Measurements from ENCODE around the gene CSRP1.
"Not testable (repeated sequence)": the region's sequence is repeated elsewhere in the genome, so short reads cannot be mapped to it uniquely, and the experiment has no call there.

CSRP1 gene

DNA sequence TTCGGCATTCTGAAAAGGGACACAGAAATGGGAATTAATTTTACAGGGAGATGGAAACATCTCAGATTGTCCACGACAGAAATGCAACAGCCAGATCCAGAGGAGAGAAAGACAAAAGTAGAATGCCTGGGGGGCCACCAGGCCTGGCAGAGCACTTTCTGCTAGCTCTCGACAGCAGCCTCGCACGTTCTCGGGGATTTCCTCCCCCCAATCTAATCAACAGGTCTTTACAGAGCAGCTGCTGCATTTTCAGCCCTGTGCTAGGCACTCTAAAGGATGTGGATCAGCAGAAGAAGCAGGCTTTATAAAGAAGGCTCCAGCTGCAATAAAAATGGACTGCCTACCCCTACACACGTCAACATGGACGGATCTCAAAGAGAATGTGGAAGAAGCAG is 10.6 kb downstream of the CSRP1 start:
- no peak for DNase-seq (ENCODE audit: low read depth)

DNA sequence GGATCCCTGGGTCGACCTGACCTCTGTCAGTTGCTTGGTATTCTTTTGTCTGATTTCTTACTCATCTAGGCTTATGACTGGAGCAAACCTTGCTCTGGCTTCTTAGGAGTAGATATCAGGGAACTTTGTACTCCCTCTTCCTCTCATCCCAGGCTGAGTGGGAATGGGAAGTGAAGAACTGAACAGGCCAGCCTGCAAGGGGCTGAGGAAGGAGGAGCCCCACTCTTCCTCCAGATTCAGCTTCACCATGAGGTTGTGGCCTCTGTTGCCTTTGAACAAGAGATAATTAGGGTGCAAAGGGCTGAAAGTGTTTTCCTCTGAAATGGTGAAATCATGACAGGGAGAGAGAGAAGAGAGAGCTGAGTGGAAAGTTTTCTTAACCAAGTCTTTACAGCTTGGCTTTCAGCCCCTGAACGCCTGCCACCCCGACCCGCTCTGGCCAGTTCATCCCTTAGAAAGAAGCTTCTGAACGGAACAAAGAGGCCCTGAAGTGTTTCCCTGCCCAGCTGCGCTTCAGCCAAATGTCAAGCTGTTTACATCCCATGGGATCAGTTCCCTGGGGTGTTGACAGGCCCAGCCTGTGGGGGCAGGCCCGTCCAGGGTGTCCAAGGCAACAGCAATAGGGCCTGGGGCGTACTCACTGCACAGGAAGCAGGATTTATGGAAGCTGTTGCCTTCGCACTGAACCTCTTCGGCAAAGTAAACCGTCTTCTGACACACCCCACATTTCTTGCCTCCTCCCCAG is 11.2 kb downstream of the CSRP1 start:
- peak; percentile 77 for DNase-seq (ENCODE audit: low read depth)

DNA sequence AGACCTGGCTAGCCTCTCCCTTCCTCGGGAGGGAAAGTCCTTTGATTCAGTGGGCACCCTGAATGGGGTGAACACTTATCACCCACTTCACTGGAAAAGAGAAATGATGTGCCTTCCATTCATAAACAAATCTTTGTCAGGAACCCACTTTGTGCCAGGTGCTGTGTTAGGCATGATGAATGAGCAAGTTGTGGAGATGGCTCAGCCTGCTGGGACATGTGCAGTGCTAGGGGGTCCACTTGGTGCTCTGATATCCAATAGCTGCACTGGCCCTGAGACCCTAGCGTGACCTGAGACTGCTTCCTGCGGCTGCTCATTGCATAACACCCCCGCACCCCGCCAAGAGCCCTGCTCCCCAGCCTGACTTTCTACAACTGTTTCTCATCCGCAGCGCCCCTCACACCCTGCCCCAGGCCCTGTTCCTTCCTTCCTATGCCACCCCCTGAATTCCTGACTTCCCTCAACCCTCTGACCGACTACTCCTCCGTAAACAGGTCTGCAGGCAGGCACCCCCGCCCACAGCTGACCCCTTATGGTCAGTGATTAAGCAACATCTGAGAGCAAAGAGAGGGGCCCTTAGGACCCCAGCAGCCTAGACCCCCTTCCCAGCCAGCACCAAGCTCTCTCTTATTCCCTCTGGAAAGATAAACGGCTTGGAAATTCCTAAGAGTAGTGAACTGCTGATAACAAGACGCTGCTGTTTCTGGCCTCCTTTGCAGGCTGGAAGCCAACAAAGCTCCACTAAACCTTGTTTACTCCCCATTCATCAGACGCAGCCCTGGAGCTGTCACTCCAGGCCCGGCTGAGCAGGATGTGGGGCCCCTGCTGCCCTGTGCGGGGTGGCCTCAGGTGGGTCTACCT is 12.9 kb downstream of the CSRP1 start:
- DNase-seq (ENCODE audit: low read depth), result no peak

DNA sequence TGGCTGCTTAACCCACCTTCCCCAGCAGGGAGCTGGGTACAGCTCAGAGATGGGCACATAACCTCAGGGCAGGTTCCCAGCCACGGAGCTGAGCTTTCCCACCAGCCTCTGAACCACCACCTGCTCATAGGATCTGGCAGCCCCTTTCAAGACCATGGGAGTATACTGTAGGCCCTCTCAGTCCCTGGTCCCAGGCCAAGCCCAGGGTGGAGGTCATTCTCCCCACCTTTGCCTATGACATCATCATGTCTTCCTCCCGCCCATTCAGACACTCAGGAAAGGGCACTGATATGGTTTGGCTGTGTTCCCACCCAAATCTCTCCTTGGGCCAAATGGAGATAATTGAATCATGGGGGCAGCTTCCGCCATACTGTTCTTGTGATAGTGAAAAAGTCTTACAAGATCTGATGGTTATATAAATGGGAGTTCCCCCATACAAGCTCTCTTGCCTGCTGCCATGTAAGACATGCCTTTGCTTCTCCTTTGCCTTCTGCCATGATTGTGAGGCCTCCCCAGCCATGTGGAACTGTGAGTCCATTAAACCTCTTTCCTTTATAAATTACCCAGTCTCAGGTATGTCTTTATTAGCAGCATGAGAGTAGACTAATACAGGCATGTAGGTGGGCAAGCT is 13.8 kb downstream of the CSRP1 start:
- DNase-seq (ENCODE audit: low read depth), result not testable (repeated sequence)

DNA sequence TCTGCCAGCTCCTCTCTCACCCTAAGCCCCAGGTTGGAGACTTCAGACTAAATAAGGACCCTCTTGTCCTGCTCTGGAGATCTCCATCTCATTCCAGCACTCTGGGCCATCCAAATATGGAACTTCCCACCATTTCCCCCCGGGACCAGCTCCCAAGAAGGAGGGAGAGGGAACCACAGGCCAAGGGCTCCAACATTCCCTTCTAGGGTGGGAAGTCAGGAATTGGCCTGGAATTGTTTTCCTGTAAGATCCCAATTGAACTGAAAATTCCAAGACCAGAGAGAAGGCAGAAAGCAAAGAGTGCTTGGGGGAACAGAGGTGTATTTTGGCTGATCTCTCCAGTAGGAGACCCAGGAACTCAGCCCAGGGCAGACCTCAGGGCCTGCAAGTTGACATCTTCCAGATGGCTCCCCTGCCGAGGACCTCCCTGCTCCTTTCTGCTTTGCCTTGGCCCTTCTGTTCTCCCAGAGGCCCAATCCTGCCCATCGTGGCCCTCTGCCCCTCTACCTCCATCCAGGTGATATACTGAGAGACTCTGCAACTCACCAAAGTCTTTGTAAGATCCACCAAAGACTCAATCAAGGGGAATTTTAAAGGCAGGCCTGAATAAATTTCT is 14.9 kb downstream of the CSRP1 start:
- no peak for DNase-seq (ENCODE audit: low read depth)

DNA sequence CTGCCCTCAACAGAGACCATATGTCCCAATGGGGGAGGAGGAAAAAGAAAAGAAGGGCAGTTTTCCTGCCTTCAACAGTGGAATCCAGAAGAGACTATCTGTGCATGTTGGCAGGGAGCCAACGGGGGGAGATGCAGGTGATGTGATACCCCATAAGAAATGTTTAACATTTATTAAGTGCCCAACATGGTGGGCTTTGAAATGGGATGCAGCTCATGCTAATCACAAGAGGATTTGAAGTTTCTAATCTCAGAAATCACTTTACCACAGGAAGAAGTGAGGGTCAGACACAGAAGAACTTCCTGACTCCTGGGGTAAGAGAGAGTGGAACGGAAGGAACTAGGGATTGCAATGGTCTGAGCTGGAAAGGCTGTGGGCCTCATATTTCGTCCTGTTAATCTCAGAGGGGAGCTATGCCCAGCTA is 16.2 kb downstream of the CSRP1 start:
- no peak for DNase-seq (ENCODE audit: low read depth)

DNA sequence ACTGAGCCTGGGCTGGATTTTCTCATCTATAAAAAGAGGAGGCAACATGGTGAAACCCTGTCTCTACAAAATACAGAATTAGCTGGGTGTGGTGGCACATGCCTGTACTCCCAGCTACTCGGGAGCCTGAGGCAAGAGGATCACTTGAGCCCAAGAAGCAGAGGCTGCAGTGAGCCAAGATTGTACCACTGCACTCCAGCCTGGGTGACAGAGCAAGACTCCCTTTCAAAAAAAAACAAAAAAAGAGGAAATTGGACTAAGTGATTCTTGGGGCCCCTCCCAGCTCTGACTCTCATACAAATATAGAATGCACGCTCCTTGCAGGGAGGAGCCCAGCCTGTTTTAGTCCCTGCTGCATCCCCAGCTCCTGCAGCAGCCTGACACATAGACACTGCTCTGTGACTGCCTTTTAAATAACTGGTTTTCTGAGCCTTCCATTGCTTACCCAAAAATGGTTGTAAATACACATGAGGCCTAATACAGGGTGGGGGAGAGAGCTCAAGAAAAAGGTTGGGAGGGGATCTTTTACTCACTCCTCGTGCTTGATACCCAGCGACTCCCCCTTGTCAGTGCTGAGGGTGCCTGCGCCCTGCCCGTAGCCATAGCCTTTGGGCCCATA is 17.2 kb downstream of the CSRP1 start:
- DNase-seq (ENCODE audit: low read depth), result no peak

DNA sequence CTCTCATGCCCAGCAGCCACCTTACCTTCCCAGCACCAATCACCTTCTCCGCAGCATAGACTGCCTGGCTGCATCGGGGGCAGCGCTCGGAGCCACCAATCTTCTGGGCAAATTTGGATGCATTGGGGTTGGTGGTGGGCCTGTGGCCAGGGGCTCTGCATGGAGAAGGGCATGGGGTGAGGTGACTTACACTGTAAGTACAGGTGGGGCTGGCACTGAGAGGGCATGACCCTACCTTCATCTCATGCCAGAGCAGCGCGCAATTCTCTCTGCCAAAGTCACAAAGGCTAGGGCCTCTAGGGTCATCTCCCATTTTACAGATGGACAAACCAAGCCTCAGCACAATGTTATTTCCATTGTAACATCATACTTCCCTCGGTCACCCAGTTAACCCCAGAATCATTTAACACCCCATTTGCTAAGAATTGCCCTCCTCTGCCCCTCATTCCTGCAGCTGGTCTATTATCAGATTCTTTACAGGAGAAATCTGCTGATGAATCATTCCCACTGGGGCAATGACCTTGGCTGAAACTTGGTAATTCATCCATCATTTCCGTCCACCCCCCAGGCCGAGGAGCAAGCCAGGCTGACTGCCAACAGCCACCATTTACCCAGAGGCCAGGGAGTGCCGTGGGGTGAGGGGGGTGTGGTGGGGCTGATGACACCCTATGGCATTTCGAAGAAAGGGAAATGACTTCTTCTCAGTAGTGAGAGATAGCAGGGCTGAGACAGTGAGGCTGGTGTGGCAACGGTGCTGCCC is 17.9 kb downstream of the CSRP1 start:
- peak; percentile 91 for DNase-seq (ENCODE audit: low read depth)

DNA sequence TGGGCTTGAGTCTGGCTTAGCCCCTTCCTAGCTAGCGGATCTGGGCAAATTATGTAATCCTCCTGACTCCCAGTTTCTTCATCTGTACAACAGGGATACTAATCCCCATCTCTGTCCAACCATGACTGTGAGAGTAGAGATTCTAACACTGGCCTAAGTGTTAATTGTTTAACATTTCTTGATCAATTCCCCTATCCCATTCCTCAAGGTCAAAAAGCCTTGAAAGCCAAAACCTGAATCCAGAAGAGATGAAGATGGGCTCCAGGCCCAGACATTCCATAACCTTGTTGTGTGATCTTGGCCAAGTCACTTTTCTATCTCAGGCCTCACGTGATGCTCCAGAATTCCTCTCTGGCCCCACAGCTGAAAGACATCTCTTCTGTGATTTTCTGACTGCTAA is 19.2 kb downstream of the CSRP1 start:
- no peak for DNase-seq (ENCODE audit: low read depth)

DNA sequence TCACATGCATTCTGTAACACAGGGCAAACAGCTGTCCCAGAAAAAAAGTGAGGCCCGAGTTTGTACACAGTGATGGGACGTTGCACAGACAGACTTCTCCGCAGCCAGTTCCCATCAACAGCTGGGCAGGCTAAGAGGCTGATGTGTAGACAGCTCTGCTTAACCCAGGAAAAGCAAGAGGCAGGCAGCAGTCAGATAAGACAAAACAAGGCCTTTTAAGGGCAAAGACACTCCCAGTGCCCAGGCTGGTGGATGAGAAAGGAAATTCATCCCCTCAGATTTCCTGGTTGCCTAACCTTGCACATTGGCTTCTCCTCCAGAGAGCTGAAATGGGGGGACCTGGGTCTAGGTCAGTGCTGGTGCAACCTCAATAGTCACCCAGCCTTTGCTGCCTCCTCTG is 20.7 kb downstream of the CSRP1 start:
- no peak for DNase-seq (ENCODE audit: low read depth)

DNA sequence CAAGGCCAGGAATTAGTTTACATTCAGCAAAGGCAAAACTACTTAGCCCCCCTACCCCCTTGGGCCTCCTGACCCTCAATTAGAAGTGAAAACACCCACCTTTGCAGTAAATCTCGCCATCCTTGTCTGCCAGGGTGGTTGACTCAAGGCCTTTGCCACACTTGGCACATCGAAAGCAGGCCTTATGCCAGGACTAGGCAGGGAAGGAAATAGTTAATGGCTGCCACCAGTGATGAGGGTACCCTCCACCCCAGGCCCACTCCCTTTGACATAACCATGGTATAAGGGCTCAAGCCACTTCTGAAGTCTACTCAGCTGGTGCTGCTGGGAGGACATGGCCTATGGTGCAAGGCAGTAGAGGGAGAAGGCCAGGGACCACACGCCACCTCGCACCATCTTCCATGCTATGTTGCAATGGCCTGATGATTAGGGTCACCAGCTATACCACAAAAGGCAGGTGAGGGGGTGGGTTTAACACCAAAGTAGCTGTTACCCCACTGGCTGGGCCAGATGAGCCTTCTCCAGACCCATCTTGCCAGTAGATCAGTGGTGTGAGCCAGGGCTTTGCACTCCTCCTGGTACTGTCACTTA is 21.6 kb downstream of the CSRP1 start:
- DNase-seq (ENCODE audit: low read depth), result no peak

DNA sequence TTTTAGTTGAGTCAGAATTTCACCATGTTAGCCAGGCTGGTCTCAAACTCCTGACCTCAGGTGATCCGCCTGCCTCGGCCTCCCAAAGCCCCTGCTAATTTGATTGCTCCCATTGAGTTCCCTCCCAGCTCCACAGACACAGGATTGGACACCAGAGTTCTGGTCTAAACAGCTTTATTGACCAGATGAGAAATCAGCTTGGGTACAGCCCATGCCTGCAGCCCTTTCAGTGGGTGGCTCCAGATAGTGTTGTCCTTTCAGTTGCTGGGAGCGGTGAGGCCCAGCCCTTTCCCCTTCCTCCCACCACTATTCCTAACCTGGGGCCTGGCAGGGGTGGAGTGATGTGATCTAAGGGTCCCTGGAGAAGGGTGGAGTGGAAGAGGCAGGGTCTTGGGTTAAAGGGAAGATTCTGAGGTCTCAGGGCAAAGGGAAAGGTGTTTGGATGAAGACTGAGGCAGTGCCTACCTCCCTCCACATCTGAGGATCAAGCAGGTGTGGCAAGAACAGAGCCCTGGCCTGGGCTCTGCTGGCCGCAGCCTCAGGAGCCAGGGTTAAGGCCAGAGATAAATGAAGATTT is 23.5 kb downstream of the CSRP1 start:
- no peak for DNase-seq (ENCODE audit: low read depth)

DNA sequence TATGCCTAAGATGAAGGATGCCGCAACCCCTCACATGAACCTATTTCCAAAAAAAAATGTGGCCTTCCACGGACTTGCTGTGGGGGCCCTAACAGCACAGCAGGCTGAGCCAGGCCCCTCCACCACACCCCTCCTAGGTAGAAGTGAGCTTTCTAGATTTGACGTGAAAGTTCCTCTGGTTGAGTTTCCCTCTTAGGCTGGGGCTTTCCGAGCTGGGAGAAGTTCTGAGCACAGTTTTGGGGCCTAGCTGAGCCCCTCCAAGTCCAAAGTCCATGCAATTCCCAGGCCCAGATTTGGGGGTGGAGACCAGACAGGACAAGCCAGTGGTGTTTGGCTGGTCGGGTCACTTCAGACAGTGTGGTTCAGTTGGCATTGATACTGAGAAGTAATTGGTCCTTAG is 24.2 kb downstream of the CSRP1 start:
- no peak for DNase-seq (ENCODE audit: low read depth)

DNA sequence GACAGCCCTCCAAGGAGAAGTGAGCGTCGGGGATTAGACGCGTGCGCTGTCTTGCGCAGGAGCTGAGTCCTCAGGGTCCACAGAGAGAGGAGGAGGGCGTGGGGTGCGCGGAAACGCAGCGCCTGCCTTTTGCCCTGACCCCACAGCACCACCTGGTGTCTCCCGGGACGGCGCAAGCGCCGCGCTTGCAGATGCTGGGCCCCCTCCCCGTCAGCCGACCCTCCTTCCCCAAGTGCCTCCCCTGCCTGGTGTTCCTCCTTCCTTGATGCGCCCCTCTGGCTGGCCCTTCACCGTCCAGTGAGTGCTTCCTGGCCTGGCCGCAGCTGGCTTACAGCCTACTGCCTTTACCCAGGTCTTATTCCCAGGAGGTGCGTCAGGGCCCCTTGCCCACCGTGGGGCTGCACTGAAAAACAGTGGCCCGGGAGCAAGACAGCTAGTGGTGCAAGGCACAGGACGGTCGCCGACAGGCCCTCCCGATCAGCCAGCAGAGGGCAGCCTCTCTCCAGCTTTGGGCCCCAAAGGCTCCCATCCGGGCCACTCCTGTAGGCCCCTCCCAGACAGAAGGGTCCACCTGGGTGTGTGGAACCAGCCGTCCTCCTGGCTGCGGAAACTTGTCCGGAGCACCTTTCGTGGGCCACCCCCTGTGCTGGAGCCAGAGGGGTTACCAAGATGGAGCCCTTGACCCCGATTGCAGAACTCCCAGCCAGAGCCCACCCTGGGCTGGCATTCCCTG is 25.0 kb downstream of the CSRP1 start:
- no peak for DNase-seq (ENCODE audit: low read depth)

DNA sequence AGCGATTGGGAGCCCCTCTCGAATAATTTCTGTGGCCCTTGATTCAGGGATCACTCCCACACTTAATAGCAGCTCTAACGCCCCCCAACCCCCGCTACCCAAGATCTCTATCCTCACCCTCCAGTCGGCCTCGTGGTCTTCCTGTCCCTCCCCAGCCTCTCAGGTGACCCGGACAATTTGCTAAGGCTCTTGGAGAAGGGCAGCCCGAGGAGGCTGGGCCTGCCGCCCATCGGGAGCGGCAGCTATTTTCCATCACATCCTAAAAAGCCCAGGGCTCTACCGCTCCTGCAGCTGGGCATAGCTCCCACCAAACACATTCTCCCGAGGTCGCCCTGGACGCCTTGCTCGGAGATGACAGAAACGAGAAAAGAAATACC is 25.9 kb downstream of the CSRP1 start:
- no peak for DNase-seq (ENCODE audit: low read depth)

DNA sequence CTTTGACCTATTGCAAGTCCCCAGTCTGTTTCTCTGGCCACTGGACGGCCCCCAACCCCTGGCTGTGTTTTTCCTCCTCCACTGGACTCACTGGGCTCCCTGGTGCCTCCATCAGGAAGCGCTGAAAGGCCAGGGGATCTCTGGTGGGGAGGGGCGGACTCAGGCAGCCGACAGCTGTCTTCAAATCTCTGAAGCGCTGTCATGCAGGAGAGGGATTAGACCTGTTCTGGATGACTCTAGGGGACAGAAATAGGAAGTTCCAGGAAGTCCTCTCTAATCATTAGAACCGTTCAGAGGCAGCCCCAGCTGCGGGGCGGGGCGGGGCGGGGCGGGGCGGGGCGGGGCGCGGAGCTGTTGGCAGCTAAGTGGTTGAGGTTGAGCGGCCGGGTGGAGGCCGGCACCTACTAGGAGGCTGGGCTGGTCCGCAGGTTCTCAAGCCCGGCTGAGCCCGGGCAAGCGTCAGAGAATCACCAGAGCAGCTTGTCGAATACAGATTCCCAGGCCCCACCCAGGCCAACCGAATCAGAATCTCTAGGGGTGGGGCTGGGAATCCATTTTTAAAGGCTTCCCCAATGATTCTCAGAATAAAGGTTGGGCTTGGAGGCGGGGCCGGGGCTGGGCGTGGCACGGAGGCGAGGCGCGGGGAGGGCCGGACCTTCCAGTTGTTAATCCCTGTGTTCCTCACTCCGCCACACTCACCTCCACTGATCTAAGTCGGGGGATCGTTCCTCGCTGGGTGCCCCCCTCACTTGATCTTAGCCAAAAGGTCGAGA is 26.5 kb downstream of the CSRP1 start:
- DNase-seq (ENCODE audit: low read depth), result peak; percentile 75

DNA sequence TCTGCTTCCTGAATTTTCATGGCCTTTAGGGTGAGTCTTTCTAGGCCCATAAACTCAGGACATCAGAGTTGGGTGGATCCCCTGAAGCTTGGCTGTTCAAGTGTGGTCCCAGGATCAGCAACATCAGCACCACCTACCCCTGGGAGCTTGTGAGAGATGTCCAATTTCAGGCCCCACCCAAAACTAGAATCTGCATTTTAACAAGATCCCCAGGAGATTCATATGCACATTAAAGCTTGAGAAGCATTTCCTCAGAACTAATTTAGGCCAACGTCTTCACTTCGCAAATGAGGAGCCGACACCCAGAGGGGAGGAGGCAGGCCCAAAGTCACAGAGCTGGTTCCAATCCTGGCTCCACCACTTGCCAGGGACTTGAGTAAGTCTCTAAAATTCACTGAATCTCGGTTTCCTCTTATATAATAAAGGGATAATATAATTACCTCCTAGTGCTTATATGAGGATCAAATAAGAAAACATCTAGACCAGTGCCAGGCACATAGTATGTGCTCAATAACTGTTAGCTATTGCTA is 27.7 kb downstream of the CSRP1 start:
- DNase-seq (ENCODE audit: low read depth), result no peak

DNA sequence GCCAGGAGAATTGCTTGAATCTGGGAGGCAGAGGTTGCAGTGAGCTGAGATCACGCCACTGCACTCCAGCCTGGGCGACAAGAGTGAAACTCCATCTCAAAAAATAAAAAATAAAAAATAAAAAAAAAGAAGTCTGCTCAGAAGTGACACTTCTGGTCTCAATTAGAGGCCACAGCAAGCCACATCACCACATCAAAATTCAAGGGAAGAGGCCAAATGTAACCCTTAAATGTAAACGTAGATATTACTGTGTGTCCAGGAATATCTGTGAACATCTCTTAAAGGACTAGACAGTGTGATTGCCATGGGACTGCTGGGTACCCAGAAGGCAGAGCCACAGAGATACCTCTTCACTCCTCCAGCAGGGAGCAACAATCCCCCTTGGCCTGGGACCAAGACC is 28.3 kb downstream of the CSRP1 start:
- not testable (repeated sequence) for DNase-seq (ENCODE audit: low read depth)
